GM10266 (cell line): ENCODE results near the gene EDIL3.

Experiments
- DNase-seq: peaks from one replicate; pipeline ENCODE4 v3.0.0; 2012; ENCODE audit errors: extremely low spot score
- TF ChIP-seq, protein P1 (sequence below): IDR thresholded peaks from 2 replicates; pipeline ENCODE4 v1.5.1; 2012; ENCODE audit warnings: mild to moderate bottlenecking, low read depth; ENCODE audit not compliant: control insufficient read depth, insufficient read depth; ENCODE audit errors: missing control alignments

The EDIL3 gene

DNA sequence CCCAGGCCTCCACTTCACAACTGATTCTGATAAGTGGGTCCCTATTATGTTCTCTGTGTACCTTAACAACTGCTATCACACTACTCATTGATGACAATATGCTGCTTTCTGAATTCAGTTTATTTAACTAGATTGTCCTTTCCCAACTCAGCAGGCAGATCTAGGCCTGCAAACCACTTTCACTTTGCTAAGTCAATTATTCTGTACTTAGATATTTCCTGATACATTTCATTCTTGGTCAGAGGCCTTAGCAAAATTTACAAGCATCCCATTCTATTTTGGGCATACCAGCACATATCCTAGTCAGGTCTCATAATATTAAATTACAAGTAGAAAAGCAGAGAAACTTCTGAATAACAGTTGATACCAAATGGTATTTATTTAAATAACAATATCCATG is 428.3 kb downstream of the EDIL3 start:
- TF ChIP-seq, protein P1, sequence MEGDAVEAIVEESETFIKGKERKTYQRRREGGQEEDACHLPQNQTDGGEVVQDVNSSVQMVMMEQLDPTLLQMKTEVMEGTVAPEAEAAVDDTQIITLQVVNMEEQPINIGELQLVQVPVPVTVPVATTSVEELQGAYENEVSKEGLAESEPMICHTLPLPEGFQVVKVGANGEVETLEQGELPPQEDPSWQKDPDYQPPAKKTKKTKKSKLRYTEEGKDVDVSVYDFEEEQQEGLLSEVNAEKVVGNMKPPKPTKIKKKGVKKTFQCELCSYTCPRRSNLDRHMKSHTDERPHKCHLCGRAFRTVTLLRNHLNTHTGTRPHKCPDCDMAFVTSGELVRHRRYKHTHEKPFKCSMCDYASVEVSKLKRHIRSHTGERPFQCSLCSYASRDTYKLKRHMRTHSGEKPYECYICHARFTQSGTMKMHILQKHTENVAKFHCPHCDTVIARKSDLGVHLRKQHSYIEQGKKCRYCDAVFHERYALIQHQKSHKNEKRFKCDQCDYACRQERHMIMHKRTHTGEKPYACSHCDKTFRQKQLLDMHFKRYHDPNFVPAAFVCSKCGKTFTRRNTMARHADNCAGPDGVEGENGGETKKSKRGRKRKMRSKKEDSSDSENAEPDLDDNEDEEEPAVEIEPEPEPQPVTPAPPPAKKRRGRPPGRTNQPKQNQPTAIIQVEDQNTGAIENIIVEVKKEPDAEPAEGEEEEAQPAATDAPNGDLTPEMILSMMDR = no peak
- DNase-seq = no peak

DNA sequence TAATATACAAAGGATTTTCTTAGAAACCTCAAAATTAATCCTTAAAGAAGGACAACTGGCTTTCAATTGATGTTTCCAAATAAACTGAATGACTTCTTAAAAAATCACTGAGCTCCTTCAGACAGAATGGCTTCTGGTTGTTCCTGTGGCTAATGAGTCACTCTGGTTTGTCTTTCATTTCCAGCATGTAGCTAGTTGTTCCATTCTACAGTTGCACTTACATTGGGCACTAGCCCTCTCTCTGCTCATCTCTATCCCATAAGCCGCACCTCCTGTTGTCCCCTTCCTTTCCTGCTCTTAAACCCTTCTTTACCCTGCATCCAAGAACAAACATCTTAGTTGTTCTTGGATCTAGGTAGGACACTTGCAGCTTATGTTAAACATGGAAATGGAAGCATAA is 428.8 kb downstream of the EDIL3 start:
- no peak for DNase-seq
- TF ChIP-seq, protein P1 = no peak

DNA sequence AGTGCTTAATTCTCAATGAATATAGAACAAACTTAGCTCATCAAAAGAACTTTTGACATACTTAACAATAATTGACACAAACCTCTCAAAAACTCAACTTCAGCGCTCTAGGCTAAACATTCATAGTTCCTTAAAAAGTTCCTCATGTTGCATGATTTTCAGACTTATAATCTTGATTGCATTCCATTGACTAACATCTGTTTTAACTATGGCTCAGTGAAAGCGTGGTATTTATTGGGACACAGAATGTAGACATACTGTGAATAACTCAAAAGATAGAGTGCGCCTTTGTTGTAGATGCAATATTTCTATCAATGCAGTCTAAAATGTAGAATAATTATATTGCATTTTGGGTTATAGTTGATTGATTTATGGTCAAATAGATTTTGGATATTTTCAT is 436.9 kb downstream of the EDIL3 start:
- no peak for DNase-seq
- TF ChIP-seq, protein P1 = no peak

DNA sequence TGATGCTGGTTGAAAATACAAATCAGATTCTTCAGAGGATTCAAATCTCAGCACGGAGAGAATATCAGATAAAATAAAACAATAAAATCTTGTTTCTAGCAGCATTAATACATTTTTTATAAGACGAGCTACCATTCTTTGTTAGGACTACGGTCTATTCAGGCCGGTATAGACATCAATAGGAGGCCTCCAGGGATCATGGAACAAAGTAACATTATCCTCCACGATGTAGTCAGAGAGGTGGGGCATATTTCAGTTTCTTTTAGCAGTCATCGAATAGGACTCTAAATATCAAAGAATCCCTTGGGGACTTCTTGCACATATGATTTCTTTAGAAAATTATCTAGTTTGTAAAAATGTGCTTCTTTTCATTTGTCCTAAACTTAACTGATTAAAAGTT is 438.2 kb downstream of the EDIL3 start:
- TF ChIP-seq, protein P1 = no peak
- no peak for DNase-seq

DNA sequence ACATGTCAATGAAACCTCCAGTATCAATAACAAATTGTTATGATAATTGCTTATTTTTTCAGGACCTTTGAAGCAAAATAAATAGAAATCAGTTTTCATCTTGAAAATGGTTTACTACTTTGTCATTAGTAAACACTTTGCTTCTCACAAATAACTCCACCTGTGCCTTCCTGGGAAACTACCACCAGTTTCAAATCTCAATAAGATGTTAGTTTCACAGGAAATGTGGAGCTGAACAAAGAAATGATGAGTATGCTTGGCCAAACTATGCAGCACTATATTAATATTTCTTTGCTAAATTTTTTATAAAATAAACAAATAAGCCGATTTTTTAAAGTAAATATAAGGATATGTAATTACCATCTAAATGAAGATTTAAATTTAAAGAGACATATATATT is 442.5 kb downstream of the EDIL3 start:
- TF ChIP-seq, protein P1 = no peak
- no peak for DNase-seq

DNA sequence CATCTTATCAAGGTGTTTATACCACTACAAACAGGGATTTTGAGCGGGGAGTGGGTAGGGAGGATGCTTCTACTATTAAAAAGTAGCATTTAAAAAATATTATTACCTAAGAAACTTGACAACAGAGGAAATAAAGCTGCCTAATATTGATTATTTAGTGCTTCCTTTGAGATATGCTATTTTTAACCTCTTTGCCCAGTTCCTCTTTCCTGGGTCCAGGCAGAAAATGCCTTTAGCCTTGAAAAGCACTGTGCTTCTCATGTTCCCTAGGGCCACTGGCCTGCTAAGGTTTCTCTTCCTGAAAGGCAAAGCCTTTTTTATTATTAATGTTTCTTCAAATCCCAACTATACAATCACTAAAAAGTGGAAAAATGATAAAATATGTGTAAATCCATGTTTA is 446.8 kb downstream of the EDIL3 start:
- TF ChIP-seq, protein P1 = no peak
- no peak for DNase-seq

DNA sequence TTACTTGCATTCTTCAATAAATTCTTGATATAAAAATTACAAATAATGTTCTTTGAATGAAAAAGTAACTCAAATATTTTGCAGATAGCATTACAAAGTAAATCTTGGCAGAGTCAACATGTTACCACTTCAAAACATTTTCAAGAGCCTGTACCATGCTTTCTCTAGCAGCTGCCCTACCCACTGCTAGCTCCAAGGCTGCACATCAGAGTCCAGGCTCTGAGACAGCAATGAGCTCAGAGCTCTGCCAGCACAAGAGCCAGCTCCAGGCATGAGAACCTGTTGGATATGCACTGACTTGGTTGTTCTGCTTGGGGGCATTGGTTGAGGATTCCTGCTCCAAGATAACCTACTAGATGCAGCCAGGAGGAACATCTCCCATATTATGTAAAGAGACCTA is 452.7 kb downstream of the EDIL3 start:
- no peak for DNase-seq
- TF ChIP-seq, protein P1 = no peak
